HG02852 (cell line): ENCODE results near the gene UBXN10.
"Not testable (repeated sequence)": the region's sequence is repeated elsewhere in the genome, so short reads cannot be mapped to it uniquely, and the experiment has no call there.

ENCODE experiments used
- ATAC-seq: cut with Tn5 transposase; IDR thresholded peaks from one replicate; pipeline ENCODE4 v1.9.1; 2021; ENCODE audit warnings: mild to moderate bottlenecking, moderate library complexity; ENCODE audit not compliant: unreplicated experiment

The UBXN10 gene

DNA sequence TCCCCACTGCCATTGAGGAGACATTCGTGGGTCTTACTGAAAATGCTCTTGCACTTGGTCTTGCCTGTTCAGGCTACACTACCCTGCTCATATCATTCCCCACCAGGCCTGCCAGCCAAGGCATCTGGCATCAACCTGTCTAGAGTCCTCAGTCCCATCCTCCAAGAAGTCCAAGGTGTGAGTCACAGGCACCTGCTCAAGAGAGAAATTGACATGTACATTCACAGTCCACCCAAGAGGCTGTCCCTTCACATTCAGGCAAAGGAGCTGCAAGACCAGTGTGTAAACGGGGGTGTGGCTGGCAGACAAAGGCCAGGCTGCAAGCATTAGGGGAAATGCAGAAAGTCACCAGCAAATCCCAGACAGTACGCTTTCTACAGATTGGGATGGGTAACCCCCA is 13.5 kb downstream of the UBXN10 start:
- ATAC-seq = no peak

DNA sequence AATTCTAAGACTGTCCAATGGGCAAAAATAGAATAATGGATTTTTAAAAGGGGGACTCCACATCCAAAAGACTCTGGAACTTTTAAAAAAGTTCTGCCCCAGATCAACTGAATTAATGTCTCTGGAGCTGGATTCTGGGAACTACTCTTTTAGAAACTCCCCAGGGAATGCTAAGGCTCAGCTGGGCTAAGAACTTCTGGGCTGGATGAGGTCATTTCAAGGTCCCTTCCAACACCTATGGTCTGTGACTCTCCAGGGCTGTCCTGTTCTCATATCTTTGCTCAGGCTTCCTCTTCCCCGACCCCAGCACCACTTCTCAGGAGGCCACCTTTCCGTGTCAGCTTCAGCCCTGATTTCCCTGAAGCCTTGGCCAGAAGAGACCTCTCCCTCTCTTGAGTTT is 13.9 kb downstream of the UBXN10 start:
- ATAC-seq = no peak

DNA sequence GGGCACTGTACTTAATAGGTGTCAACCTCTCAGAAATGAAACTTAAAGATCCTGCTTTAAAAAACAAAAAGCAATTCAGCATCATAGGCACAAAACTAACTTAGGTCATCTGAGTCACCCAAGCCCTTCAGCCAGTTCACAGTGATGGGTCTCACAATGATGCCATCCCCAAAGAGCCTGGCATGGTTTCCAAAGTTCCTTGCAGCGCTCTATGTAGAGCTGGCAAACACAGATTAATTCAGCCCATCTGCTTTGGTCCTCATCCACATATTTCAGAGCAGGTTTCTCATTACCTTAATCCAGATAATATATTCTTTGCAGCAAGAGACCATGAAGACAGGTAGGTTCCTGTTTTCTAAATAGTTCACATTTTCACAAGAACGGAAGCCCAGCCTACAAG is 15.1 kb downstream of the UBXN10 start:
- no peak for ATAC-seq

DNA sequence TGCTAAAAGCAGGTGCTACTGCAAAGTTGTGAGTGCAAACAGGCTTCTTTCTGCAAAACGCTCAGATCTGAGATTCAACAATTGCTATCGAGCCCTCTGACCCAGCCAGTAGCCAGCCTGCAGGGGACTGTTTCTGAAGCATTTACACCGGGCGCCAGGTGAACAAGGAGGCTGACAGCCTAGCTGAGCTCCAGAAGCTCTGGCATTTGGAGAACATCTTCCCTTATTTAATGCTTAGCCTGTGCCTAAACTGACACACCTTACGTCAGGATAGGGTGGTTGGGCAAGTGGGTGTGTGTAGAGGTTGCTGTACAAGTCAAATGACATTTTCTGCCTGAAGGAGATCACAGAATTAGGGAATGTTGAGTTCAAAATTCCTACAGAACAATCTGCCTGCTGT is 16.3 kb downstream of the UBXN10 start:
- ATAC-seq = no peak

DNA sequence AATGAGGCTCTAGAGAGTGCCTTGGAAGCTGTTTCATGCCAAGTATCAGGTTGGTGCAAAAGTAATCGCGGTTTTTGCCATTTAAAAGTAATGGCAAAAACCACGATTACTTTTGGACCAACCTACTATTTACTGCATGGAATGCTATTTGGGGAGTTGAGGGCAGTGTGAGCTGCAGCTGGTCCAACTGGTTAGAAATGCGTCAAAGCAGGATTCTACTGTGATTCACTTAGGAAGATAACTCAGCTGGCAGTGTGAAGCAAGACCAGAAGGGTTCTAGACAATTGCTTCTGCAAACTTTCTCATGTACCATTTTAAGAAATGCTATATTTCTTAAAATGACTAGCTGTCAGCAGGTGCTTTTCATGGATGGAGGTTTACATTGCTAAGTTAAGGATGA is 21.6 kb downstream of the UBXN10 start:
- ATAC-seq = no peak

DNA sequence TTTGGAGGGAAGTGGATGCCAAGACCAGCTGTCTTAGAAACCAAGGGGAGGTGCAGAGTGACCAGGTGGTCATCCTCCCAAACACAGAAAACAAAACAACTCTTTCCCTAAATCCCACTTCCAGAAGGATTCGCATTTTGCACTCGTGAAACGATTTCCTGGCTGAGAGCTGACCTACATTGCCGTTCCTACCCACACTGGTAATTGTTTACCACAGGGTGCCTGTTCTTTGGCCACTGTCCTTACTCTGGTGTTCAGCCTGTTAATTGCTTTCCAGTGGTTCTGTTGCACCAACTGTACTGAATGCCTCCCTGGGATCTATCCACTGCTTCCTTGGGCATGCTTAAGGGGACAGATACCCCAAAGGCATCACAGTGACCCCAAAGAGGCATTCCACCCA is 23.6 kb downstream of the UBXN10 start:
- ATAC-seq = no peak

DNA sequence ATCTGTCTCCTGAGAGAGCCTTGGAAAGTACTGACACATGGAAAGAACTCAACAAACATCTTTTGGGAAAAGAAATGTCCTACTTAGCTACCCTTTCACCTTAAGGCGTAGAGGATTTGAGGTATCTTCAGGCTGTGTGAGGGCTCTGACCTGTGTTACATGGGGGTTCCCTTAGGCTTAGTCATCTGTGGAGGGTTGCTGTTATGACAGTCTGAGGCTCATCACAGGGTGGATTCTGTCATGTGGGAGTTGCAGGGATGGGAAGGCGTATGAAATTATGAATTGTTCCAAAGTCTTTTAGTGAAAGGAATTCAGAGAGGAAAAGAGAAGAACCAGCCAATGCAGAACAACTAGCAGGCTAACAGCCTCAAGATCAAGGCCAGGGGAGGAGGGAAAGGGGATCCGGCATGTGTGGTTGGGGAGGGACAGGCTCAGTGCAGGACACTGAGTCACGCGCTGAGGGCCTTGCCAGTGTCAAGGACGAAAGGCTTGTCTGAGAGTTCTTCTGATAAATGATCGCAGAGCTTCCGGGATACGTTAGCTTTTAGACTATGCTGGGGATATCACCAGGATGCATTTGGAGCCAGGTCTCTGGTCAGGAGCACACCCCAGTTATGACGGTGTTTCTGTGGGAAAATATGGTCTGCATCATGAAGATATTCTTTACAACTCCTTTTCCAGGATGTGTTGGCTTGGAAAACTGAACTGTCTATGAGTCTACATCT is 25.0 kb downstream of the UBXN10 start:
- ATAC-seq = no peak

DNA sequence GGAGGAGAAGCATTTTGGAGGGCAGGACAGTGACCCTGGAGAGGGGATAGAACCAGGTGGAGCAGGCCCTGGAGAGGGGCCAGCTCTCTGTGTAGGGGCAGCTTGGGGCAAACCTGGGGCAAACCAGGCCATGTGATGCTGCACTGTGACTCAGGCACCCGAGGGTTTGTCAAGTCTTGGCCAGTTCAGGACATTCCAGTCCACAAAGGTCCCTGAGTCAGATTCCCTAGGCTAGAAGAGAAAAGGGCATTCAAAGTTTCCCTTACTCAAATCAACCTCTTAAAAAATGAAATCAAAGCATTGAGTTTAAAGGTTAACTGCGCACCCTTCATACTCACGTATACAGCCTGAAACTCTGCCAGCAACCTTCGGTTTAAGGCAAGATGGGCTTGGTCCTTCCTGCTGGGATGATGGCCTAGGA is 25.6 kb downstream of the UBXN10 start:
- no peak for ATAC-seq

DNA sequence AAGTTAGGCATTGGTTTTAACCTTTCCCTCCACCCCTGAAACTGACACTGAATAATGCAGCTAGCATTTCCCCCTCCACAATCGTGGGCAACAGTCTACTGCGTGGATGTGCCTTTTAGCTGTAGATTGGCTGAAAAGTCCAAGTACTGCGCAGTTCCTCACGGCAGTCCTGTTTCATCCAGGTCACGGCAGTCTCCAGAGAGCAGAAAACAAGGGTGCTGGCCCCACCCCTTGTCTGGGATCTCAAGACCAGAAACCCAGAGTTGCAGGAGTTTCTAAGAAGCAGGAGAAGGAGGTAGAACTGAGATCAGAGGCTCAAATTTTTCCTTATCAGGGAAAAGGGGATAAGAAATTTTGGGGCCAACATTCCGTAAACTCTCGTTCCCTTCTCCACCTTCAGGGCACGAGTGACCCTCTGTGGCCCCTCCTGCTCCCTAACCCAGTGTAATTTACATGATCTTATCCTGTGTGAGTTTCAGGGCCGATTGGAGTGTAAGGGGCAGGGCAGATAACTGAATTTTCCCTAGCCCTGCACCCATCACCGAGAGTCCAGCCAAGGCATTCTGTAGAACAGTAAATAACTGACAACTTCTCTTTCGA is 26.3 kb downstream of the UBXN10 start:
- ATAC-seq = no peak

DNA sequence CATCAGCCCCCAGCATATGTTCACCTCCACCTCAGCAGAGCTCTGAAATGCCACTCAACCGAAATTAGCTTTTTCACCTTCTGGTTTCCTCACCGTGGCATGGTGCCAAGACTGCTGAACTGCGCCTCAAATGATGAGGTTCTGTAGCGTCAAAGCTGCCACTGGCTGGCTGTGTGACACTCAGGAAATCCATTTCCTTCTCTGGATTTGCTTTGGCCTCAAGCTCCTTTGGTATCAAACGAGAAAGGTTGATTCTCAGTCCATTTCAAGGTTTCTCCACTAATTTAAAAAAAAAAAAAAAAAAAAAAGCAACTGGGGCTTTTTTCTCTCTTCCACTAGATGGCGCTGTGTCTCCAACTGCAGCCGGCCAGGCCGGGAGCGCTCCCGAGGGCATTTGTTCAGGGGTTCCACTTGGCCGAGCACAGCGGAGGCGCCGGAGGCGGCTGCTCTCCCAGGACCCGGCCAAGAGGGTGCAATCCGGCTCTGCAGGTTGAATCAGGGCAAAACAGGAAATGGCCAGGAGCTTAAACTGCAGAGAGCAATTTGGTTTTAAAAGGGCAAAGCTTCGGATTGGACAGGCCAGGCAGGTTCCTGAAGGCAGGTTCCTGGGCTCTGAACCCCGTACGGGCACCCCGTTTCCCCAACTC is 26.9 kb downstream of the UBXN10 start:
- ATAC-seq = no peak

DNA sequence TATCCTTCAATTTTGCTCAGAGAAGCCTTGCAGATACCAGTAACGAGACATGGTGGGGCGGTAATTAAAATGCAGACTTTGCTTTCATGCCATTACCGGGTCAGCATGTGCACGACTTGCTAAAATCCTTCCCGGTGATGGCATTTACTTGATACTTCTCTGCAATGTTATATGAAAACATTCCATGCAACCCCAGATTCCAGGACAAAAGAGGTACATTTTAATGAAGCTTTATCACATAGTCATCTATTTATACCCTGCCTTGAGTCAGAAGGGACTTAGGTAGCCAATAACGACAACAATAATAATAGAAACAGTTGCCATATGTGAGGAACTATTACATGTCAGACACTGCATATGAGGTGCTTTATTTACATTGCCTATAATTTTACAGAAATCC is 29.8 kb downstream of the UBXN10 start:
- ATAC-seq = no peak

DNA sequence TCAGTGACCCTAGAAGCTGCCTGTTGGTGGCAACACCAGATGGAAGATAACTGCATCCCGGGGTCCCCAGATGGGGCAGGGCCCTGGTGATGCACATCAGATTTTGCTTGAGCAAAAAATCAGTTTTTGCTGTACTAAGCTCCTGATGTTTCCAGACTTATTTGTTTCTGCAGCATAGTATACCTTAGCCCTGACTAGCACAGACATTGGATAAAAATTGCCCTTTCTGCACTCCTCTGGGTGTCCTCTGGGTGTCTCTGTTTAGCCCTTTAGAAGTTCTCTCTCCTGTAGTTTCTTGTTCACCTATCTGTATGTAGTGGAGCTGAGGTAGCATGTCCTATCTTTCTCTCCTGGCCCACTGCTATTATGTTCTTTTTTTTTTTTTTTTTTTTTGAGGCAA is 30.7 kb downstream of the UBXN10 start:
- ATAC-seq = no peak

DNA sequence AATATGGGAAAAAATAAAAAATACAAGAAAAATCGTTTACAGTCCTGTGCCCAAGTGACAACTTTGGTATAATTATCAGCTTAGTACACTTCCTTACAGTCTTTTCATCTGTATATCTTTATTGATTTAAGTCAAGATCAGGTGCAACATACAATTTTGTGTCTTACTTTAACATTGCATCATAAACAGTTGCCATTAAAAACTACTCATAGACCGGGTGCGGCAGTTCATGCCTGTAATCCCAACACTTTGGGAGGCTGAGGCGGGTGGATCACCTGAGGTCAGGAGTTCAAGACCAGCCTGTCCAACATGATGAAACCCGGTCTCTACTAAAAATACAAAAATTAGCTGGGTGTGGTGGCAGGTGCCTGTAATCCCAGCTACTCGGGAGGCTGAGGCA is 33.2 kb downstream of the UBXN10 start:
- not testable (repeated sequence) for ATAC-seq

DNA sequence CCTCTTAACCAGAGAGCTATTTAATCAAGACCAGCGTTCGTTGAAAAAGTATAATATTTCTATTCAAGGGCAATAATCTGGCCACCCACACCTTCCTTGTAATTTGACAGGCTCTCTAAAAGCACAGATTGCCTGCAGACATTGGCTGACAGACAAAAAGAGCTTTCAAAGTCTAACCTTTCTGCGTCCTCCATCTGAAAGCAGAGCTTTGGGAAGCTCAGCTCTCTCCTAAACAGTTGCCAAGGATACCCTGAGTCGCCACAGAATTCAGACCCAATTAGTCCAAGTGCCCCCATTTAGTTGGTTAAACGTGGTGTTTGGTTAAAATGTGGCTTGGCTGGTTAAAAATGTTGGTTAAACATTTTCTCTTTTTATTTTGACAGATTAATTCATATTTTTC is 34.1 kb downstream of the UBXN10 start:
- ATAC-seq = no peak

DNA sequence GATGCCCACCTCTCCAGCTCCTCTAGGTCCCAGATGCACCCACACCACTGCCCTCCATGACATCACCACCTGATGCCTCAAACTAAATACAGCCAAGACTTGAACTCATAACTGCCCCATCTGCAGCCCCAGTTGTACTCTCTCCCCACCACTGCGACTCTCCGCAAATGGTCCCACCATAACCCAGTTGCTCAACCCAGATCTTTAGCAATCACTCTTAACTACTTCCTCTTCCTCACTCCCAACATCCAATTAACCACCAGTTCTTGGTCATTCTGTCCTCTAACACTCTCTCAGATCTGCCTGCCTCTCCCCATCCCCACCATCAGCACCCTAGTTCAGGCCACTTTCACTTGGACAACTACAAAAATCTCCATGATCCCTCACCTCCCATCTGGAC is 37.2 kb downstream of the UBXN10 start:
- no peak for ATAC-seq

DNA sequence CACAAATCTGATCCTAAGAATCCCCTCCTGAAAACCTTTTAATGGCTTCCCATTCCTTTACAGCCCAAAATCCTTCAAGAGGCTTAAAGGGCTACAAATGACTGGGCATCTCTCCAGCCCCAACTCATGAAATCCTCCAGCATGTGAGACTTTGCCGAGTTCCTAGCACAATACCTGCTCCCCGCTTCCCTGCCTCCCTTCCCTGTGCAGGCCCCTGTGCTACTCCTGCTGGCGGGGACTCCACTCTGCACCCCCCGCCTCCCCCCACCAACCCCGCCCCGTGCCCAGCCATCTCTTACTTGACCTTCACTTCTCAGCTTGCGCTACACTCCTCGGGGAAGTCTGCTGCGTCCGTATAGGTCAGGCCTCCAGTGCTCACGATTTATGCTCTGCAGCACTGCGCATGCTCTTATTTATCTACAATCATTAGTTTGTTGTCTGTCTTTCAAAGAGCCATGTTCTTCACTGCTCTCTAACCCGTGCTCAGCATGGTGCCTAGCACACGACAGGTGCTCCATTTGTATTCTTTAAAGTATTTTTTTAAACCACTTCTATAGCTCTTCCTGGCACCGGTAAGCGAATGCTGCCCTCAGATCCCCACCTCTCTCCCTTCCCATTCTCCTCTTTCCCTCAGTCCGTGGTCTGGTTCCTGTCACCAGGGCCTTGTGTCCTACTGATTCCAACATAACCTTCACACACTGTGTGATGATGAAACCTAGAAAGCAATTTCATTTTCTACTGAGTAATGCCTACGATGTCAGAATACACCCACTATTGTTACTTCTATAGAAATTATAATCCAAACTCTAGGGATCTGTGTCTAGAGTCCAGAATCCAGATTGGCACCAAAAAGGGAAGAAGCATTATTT is 37.9 kb downstream of the UBXN10 start:
- no peak for ATAC-seq

DNA sequence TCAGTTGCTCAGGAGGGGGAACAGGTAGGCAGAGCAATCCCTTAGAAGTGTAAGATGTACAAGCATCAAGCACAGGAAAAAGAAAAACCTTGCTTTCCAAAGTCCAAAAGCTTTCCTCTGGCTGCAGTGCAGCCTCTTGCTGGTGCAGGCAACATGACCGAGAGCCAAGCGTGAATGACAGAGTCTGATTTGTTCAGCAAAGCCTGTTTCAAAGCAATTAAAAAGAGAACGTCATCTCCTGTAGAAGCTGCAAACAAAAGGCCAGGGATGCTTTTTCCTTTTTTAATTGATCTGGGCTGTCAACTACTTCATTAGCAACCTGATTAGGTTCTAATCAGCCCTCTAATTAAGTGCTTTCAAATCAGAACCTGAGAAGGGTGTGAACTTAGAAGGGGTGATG is 38.6 kb downstream of the UBXN10 start:
- ATAC-seq = no peak

DNA sequence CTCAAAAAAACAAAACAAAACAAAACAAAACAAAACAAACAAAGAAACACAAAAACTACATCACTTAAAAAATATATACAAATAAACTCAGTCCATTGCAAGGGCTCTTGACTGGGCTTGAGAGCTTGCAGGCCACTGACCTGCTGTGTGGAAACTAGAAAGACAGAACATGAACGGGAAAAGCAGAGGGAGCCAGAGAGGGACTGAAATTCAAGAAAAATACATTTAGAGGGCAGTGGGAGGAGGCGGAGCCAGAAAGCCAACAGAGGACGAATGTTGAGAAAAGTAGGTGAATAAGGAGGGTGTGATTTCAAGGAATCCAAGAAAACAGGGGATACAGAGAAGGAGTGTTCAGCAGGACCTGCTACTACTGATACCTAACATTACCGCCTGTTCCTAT is 41.8 kb downstream of the UBXN10 start:
- no peak for ATAC-seq

DNA sequence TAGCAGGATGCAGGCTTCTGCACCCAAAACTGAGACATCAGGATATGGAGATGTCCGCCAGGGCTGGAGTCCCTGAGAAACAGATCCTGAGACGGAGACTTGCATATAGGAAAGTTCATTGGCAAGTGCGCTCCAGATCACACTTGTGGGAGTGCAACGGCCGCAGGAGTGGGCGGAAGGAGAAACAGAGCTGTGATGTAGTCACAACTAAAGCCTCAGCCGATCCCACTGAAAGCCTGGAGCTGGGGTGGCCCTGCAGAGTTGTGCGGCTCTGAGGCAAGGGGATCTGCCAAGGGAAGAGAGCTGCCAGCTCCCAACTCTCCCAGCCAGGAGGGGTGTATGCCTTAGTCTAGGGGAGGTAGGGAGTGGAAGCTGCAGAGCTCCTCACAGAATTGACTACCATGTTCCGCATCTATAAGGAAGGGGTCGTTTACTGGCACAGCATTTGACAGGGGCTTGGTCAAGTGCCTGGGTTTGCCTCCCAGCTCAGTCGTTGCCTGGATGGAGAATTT is 42.5 kb downstream of the UBXN10 start:
- ATAC-seq = no peak

DNA sequence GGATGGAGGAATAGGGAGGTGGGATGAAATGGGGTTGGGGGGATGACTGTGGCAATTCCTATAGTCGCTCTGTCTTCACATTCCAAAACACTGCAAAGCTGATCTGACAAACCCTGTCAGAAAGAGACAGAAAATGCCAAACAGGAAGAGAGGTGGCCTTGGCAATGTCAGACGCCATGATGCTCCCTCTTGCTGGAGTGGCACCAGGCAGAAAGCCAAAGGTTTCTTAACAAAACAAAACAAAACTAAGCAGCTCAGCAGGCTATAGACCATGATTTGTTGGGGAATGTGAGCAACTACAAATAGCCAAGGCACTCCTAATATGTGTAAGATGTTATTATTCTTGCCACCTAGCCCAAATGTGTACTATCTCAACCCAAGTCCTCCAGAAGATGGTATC is 43.3 kb downstream of the UBXN10 start:
- no peak for ATAC-seq

DNA sequence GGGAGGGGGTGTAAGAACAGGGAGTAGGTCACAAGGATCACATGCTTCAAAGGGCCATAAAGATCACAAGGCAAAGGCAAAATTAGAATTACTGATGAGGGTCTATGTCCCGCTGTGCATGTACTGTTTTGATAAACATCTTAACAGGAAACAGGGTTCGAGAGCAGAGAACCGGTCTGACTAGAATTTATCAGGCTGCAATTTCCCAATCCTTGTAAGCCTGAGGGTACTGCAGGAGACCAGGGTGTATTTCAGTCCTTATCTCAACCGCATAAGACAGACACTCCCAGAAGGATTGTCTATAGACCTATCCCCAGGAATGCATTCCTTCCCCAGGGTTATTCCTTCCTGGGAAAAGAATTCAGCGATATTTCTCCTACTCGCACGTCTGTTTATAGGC is 46.7 kb downstream of the UBXN10 start:
- ATAC-seq = not testable (repeated sequence)
